ENCODE data around the gene LOXHD1. TPM values are rescaled to one million over a fixed set of nuclear protein-coding genes. Genes with fewer than 3 reads are reported as not detected.

Gene LOXHD1
- total and polyA plus RNA-seq, 2 of the 13 experiments (the other 11 are each of a cell fraction or from before 2014, with no cell fraction given) = not detected

DNA sequence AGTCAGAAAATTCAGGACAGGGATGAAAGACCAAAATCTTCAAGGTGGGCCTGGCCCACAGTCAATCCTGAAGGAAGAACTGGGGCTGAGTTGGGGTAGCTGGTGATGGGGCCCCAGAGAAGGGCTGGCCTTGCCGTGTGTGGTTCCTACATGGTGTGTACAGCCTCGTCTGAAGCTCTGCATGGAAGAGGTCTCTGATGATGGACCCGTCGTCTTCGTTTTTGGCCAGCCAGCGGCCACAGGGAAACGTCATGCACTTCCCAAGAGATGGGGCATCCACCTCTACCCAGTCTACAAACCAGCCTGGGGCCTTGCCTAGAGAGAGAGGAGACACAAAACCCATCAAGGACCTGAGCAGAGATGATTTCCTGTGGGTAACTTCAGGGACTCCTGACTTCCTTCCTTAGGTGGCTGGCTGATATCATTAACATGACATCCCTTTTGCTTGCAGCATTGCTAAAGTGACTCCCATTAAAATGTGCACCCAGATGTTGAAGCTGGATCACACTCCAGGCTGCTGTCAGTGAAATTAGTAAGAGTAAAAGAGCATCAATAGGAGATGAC lies 115.3 kb downstream of the LOXHD1 start (continued):
- no peak for TF ChIP-seq SRSF4 (IDR thresholded peaks at IDR 0.05; ENCODE audit: low read depth, low read length, poor library complexity, severe bottlenecking)
- TF ChIP-seq ZNF296 (CRISPR knock-in tag; conservative IDR thresholded peaks at IDR 0.05) = no peak
- TF ChIP-seq ZNF33B (CRISPR knock-in tag; IDR thresholded peaks at IDR 0.05) = no peak
- no peak for TF ChIP-seq ZNF782 (CRISPR knock-in tag; IDR thresholded peaks at IDR 0.05; ENCODE audit: borderline replicate concordance)
- TF ChIP-seq CBX1 (IDR thresholded peaks at IDR 0.05; ENCODE audit: low read depth) = no peak
- no peak for TF ChIP-seq FOXO1 (CRISPR knock-in tag; IDR thresholded peaks at IDR 0.05)
- TF ChIP-seq NFYC (CRISPR knock-in tag; IDR thresholded peaks at IDR 0.05) = no peak
- TF ChIP-seq ZNF549 (CRISPR knock-in tag; IDR thresholded peaks at IDR 0.05) = no peak
- TF ChIP-seq ZNF614 (CRISPR knock-in tag; IDR thresholded peaks at IDR 0.05; ENCODE audit: borderline replicate concordance) = no peak
- TF ChIP-seq MED13 (CRISPR knock-in tag; IDR thresholded peaks at IDR 0.05) = no peak
- TF ChIP-seq FOXK1 (CRISPR knock-in tag; IDR thresholded peaks at IDR 0.05; ENCODE audit: borderline replicate concordance, low read depth) = no peak
- no peak for TF ChIP-seq ZBTB2 (CRISPR knock-in tag; IDR thresholded peaks at IDR 0.05; ENCODE audit: low read depth)
- no peak for TF ChIP-seq ZNF550 (CRISPR knock-in tag; IDR thresholded peaks at IDR 0.05; ENCODE audit: borderline replicate concordance)
- TF ChIP-seq HMGA1 (CRISPR knock-in tag; conservative IDR thresholded peaks at IDR 0.05) = no peak
- TF ChIP-seq ZNF674 (CRISPR knock-in tag; IDR thresholded peaks at IDR 0.05; ENCODE audit: low read depth) = no peak
